GM18508 (cell line): Measurements from ENCODE around the gene RHOH.
"Not testable (repeated sequence)": the region's sequence is repeated elsewhere in the genome, so short reads cannot be mapped to it uniquely, and the experiment has no call there.

ENCODE experiments used
- ATAC-seq: cut with Tn5 transposase; IDR thresholded peaks from one replicate; pipeline ENCODE4 v1.9.1; 2021; ENCODE audit warnings: moderate number of reproducible peaks; ENCODE audit not compliant: insufficient read depth, unreplicated experiment

The RHOH gene

DNA sequence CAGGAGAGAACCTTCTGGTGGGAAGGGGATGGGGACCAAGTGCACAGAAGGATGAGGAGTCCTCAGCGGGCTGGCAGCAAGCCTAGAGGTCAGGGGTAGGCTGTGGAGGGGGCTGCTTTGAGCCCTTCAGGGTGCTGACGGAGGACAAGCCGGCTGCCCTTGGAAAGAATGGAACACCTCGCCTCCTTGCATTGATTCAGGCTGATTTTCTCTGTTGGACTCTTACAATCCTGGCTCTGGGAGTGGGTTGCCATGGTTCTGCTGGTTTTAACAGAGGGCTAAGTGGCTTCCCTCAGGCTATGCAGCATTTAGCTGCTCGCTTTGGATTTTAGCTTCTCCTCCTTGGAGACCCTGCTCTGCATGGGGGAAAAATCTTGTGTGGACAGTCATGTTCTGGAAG lies 88.9 kb downstream of the RHOH start:
- ATAC-seq = no peak

DNA sequence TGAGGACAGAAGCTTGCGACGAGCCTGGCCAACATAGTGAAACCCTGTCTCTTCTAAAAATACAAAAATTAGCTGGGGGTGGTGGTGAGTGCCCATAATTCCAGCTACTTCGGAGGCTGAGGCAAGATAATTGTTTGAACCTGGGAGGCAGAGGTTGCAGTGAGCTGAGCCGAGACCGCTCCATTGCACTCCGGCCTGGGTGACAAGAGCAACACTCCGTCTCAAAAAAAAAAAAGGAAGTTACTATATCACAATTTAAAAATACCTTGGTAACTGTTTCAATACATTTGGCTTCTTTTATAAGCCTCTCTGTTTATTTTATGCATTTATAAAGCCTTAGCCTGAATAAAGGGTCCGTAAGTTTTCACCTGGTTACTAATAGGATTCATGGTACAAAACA lies 91.7 kb downstream of the RHOH start:
- no peak for ATAC-seq

DNA sequence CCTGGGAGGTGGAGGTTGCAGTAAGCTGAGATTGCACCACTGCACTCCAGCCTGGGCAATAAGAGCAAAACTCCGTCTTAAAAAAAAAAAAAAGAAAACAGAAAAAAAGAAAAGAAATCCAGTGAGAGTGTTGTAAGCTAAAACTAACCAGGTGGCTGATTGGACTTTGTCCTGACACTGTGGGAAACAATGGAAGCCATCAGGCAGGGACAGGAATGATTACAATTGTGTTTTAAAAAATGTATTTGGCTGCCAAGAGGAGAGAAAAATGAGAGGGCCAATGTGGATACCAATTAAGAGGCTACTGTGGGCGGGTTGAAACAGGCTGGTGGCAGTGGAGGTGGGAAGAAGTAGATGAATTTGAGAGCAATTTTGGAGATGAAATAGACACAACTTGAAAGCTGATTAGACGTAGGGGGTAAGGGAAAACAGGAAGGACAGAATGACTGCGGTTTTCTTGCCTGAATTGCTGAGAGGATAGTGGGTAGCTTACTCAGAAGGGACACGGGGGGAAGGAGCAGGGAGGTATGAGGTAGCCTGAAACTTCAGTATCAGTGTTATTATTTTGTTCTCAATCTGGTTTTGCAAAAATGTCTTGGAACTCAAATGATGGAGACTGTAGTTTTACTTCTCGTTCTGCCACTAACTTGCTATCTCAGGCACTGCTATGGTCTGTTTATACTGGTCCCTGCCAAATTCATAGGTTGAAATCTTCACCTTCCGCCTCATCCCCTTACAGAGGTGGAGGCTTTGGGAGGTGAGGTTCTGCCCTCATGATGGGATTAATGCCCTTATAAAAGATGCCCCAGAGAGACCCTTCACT lies 92.7 kb downstream of the RHOH start:
- ATAC-seq = peak; percentile 58

DNA sequence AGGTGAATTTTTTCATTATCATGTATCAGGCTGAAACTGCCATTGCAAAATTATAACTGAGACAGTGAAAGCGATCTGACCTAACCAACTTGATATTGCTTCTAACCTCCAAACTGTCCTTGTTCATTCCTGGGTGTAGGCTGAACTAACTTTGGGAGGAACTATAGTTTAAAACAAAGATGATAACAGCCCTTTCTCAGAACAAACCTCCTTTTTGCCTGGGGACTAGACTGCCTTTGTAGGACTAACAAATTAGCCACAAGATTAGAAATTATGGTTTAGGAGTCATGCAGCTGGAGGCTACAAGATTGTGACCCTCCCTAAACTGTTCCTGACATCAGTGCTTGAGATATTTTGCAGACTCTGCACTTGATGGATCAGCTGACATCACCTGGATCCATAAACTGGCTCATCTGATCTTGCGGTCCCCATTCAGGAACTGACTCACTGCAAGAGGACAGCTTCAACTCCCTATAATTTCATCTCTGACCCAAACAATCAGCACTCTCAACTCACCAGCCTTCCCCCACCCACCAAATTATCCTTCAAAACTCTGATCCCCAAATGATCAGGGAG lies 93.9 kb downstream of the RHOH start:
- not testable (repeated sequence) for ATAC-seq

DNA sequence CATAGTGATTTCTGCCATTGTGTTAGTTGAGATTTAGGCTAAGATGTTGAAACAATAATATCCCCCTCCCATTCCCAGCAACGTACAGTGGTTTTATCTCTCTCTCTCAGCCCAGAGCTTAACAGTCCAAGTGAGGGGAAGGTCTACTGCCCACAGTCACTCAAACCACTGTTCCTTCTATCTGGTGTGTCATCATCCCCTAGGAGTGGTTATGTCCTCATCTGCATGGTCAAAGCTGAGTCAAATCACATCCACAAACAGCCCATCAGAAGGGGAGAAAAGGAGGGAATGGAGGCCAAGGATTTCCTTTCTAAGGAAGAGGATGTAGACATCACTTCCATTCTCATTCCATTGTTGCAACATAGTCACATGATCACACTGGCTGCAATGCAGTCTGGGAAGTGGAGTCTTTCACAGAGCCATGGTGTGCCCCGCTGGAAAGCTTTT lies 95.5 kb downstream of the RHOH start:
- no peak for ATAC-seq

DNA sequence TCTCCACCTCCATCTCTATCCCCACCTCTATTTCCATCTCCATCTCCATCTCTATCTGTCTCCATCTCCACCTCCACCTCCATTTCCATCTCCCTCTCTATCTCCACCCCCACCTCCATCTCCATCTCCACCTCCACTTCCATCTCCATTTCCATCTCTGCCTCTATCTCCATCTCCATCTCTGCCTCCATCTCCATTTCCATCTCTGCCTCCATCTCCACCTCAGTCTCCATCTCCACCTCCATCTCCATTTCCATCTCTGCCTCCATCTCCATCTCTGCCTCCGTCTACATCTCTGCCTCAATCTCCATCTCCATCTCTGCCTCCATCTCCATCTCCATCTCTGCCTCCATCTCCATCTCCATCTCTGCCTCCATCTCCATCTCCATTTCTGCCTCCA lies 97.5 kb downstream of the RHOH start:
- no peak for ATAC-seq

DNA sequence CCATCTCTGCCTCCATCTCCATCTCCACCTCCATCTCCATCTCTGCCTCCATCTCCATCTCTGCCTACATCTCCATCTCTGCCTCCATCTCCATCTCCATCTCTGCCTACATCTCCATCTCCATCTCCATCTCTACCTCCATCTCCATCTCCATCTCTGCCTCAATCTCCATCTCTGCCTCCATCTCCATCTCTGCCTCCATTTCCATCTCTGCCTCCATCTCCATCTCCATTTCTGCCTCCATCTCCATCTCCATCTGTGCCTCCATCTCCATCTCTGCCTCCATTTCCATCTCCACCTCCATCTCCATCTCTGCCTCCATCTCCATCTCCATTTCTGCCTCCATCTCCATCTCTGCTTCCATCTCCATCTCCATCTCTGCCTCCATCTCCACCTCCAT lies 98.2 kb downstream of the RHOH start:
- ATAC-seq = not testable (repeated sequence)

DNA sequence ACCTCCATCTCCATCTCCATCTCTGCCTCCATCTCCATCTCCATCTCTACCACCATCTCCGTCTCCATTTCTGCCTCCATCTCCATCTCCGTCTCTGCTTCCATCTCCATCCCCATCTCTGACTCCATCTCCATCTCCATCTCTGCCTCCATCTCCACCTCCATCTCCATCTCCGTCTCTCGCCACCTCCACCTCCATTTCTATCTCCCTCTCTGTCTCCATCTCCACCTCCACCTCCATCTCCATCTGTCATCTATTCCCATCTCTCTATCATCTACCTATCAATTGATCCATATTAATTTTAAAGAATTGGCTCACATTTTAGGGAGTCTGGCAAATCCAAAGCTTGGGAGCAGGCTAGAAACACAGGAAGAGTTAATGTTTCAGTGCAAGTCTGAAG lies 98.7 kb downstream of the RHOH start:
- no peak for ATAC-seq
